Effector memory CD4-positive, alpha-beta T cell (primary cell): ENCODE results near the gene LRRC32.
A peak's percentile ranks its signal among the peaks of the same experiment; 100 is the strongest.

Experiments used
- DNase-seq, 3 donors: peaks; one replicate each; pipeline ENCODE4 v3.0.0-alpha.2; 2020
- H3K27ac ChIP-seq: 2 replicates; pipeline ENCODE4 v1.7.0; 2013; ENCODE audit warnings: mild to moderate bottlenecking, low read length, moderate library complexity; ENCODE audit not compliant: insufficient read depth, poor library complexity, severe bottlenecking
- H3K27me3 ChIP-seq: replicated peaks from 2 replicates; pipeline ENCODE4 v1.7.0; 2013; ENCODE audit warnings: mild to moderate bottlenecking, low read length; ENCODE audit not compliant: insufficient read depth, control insufficient read depth, poor library complexity, severe bottlenecking
- H3K36me3 ChIP-seq: 2 replicates; pipeline ENCODE4 v1.7.0; 2013; ENCODE audit warnings: mild to moderate bottlenecking, low read length, moderate library complexity; ENCODE audit not compliant: control insufficient read depth, insufficient read depth
- H3K4me1 ChIP-seq: 2 replicates; pipeline ENCODE4 v1.7.0; 2013; ENCODE audit warnings: low read length, mild to moderate bottlenecking; ENCODE audit not compliant: control insufficient read depth, insufficient read depth, poor library complexity, severe bottlenecking
- H3K4me3 ChIP-seq: 2 replicates; pipeline ENCODE4 v1.7.0; 2013; ENCODE audit warnings: low read length, low read depth, mild to moderate bottlenecking; ENCODE audit not compliant: insufficient read depth, poor library complexity, severe bottlenecking
- H3K9me3 ChIP-seq: 2 replicates; pipeline ENCODE4 v1.7.0; 2013; ENCODE audit warnings: mild to moderate bottlenecking, low read length, moderate library complexity; ENCODE audit not compliant: control insufficient read depth

Gene LRRC32

DNA sequence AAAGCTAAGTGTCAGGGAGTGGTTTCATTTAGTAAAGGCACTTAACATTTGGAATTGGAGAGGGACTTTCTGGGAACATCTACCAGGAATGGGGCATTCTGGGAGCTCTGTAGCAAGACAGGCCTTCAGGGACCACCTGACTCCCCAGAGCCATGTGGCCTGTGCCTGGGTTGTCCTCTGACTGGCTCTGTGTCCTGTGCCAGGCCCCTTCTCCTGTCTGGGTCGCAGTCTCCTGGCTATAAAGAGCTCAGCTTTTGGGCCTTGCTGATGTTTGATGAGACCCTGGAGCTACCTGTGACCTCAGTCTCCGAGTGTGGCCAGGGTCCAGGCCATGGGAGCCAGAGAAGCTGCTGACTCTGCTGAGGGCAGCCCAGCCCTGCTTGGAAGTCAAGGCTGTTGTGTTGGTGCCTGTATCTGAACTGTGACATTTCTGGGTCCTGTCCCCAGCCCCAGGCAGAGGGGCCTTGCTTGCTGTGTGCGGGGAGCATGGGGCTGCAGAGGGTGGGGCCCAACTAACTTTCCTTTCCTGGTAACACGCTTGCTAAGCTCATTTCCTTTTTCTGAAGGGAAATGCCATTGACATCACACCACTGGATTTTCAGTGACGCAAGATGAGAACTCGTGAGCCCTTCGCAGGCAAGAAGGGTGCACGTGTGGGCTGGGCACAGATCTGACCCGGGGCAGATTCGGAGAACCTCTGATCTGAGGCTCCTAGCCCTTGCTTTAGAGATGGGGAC is 41.3 kb downstream of the LRRC32 start:
- Histone ChIP-seq H3K9me3 (no peaks in the 10 kb centered on the region), H3K36me3 (no peaks in the 10 kb centered on the region), H3K4me1 (no peaks in the 10 kb centered on the region), H3K27ac (no peak overlapping the region), H3K4me3 (no peak overlapping the region), H3K27me3 (no peaks in the 10 kb centered on the region)
- peak in 1 of 3 donors; percentile 8 for DNase-seq

DNA sequence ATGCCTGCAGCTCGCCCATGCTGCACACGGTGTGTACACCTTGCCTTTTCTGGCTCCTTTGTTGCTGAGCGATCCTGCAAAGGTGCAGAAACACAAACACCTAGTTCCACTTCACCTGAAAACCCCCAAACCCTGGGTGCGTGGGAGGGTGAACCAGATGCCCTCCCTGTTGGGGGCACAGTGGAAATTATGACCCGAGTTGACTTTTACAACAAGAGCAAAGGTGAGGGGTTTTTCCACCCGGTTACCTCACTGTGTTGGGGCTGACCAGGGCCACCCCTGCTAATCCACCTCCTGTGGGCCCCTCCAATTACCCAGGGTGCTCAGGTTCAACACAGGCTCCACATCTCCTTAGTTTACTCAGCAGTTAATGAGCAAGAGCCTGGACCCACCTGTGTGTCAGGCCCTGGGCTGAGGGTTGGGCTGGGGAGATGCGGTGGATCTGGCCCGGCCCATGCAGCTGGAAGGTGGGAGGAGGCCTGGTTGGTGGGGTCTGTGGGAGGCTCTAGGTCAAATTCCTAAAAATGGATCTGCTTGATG is 42.1 kb downstream of the LRRC32 start:
- H3K4me3 ChIP-seq = no peak overlapping the region
- DNase-seq = no peak
- no peaks in the 10 kb centered on the region for H3K36me3 ChIP-seq
- no peaks in the 10 kb centered on the region for H3K9me3 ChIP-seq
- no peak overlapping the region for H3K27ac ChIP-seq
- no peaks in the 10 kb centered on the region for H3K4me1 ChIP-seq
- no peaks in the 10 kb centered on the region for H3K27me3 ChIP-seq

DNA sequence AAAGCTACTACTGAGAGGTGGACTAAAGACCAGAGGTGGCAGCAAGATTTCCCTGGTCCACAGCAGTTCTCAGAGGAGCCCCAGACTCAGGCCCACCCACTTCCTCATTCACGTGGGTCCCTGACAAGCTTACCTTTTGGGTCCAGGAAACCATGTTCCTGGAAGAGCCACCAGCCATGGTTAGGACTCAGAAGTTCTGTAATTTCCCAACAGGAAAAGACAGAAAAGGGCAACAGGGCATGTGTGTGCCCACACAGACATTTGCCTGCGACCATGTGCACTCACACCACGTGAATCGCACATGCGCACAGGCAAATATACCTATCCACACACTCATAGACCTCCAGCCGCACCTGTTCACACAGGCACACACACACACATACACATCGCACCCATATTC is 42.9 kb downstream of the LRRC32 start:
- no peaks in the 10 kb centered on the region for H3K4me1 ChIP-seq

DNA sequence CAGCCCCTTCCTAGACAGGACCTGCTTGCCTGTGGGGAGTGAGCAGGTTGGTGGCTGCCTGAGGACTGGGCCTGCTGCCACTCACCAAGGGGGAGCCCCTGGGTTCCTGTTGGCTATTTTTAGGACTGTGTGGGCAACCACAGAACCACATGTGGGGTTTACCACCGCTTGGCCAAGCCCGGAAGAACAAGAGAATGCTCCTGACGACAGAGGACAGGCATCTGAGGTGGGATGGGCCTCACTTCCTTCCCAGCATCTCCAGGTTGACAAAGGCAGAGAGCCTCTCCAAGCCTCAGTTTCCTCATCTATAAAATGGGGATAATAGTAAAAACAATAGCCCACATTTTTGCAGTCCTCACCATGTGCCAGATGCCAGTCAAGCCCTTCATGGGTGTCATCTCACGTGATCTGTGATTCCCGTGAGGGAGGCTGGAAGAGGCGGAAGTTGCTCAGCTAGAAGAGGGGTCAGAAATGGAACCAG is 43.6 kb downstream of the LRRC32 start:
- H3K4me3 ChIP-seq = no peak overlapping the region
- H3K36me3 ChIP-seq = no peaks in the 10 kb centered on the region
- DNase-seq = peak in 1 of 3 donors; percentile 9
- H3K4me1 ChIP-seq = no peaks in the 10 kb centered on the region
- H3K27ac ChIP-seq = no peak overlapping the region
- no peaks in the 10 kb centered on the region for H3K27me3 ChIP-seq
- H3K9me3 ChIP-seq = no peaks in the 10 kb centered on the region

More for the DNA sequence above, 42.9 kb downstream of the LRRC32 start:
- H3K9me3 ChIP-seq = no peaks in the 10 kb centered on the region
- no peak overlapping the region for H3K4me3 ChIP-seq
- no peak for DNase-seq
- no peaks in the 10 kb centered on the region for H3K27me3 ChIP-seq
- no peaks in the 10 kb centered on the region for H3K36me3 ChIP-seq
- no peak overlapping the region for H3K27ac ChIP-seq

DNA sequence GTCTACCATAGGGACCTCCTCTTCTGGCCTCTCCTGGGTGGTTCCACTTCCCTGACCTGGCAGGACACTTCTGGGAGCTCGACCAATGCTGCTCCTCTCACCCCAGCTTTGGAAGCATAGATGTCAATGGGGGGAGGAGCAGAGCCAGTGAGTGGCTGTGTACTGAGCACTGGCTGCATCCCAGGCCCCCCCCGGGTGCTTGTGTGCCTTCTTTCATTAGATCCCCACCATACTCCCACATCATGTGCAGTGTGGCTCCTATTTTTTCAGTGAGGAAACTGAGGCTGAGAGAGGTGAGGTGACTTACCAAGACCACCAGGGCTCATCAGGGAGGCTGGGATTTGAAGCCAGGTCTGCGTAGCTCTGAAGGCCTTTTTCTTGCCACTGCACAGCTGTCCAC is 44.3 kb downstream of the LRRC32 start:
- Histone ChIP-seq H3K27me3 (no peaks in the 10 kb centered on the region), H3K27ac (no peak overlapping the region), H3K4me1 (no peaks in the 10 kb centered on the region), H3K36me3 (no peaks in the 10 kb centered on the region), H3K4me3 (no peak overlapping the region), H3K9me3 (no peaks in the 10 kb centered on the region)
- no peak for DNase-seq

DNA sequence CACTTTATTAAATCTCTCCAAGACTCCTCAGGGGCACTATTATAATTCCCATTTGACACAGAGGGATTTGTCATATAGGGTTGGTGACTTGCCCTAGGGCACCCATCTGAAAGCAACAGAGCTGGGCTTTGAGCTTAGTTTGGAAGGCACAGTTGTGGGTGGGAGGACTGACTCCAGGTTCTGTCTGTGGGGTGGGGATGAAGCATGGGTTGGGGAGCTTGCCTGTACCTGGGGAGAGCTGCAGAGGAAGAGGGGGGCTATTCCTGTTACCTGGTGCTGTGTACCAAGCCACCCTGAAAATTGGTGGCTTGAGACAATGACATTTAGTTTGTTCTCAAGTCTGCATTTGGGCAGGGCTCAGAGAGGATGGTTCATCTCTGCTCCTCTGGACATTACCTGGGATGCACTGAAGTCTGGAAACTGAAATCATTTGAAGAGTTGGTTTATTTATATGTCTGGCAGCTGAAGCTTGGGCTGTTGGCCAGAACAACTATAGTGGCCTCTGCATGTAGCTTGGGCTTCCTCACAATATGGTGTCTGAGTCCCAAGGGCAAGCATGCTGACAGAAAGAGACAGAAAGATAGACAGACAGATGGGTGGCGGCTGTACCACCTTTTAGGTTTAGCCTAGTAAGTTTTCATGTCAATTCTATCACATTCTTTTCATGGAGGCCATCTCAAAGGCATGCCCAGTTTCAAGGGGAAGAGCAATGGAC is 44.9 kb downstream of the LRRC32 start:
- no peak for DNase-seq
- Histone ChIP-seq H3K36me3 (no peaks in the 10 kb centered on the region), H3K27ac (no peak overlapping the region), H3K27me3 (no peaks in the 10 kb centered on the region), H3K4me3 (no peak overlapping the region), H3K9me3 (no peaks in the 10 kb centered on the region), H3K4me1 (no peaks in the 10 kb centered on the region)

DNA sequence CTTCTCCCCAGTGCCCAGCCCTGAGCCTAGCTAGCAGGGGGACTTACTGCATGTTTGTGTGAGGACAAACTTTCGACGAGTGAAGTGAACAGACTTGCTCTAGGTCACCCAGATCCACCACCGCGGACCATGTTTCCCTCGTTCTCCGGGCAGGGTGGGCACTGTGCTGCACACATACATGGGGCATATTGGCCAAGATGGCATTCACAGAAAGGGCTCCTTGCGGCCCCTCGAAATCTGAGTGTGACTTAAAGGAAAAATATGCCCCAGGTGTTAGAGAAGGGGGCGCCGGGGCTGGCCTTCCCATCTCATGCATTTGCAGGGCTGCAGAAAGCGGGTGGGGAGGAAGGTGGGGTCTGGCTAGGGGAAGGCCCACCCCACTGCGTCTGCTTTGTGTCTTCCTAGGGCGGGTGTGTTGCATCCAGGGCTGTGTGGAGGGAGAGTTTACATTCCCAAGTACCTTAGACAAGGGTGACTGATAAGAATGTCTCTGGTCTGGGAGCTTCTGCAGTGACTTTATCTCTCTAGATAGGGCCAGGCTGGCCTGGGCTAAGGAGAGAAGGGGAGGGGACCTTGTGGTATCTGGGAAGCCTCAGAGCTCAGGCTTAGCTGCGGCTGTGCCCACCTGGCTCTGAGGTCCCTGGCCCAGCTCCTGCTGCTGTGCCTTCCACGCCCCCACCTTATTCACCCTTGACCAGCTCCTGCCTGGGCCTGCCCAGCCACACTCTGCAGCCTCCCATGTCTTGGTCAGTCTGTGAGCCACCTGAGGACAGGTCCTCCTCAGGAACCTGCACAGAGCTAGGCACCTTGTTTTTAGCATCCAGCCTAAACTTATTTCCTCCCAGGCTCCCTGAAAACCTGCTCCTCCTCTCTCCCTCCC is 45.8 kb downstream of the LRRC32 start:
- Histone ChIP-seq H3K36me3 (no peaks in the 10 kb centered on the region), H3K9me3 (no peaks in the 10 kb centered on the region), H3K27ac (no peak overlapping the region), H3K27me3 (no peaks in the 10 kb centered on the region), H3K4me1 (no peaks in the 10 kb centered on the region), H3K4me3 (no peak overlapping the region)
- no peak for DNase-seq

DNA sequence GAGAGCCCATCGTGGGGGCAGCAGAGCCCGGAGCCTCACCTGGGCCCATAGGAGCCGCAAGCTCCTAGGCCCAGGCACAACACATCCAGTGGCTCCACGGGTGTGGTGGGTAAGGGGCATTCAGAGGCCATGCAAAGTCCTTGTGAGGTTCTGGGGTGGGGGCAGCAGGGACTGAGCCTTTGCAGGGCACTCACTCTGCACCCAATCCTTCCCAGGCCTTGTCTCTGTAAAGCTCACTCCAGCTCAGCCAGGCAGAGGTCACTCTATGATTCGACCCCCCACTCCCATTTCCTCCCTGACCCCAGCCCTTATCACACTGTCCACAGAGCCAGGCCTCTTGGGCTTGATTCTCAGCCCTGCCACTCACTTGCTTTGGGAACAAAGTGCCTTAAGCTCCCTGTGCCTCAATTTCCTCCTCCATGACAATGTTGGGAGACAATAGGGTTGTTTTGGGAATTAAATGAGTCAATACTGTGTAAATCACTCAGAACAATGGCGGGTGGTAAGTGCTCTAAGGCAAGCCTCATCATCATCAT is 46.6 kb downstream of the LRRC32 start:
- Histone ChIP-seq H3K27ac (no peak overlapping the region), H3K27me3 (no peaks in the 10 kb centered on the region), H3K4me3 (no peak overlapping the region), H3K36me3 (no peaks in the 10 kb centered on the region), H3K4me1 (no peaks in the 10 kb centered on the region), H3K9me3 (no peaks in the 10 kb centered on the region)
- DNase-seq = no peak

DNA sequence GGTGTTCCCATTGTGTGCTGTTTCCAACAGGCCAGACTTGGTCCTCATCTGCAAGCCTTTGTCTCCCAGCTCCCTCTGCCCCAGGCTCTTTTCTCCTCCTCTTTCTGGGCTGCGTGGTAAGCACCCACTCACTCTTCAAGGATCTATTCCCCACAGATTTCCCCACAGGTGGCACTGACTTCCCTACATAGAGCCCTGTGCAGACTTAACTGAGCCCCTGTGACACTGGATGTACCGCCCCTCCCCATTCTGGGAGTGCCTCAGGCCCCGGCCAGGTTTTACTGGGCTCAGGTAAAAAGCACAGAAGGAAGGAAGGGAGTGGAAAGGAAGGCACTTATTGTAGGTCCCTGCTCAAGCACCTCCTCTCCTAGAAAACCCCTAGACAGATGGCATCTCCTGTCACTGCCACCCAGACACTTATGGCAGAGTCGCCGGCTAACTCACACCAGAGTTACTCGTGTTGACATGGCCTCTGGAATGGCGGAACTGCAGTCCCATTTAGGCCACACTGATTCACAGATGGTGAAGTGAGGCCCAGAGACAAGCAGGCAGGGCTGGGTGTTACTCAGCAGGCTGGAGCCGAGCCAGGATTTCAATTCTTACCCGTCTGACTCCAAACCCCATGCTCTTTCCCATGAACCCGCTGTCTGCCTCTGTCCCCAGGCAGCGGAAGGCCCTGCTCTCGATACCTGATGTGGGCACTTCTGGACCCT is 47.2 kb downstream of the LRRC32 start:
- no peaks in the 10 kb centered on the region for H3K4me1 ChIP-seq
- H3K4me3 ChIP-seq = no peak overlapping the region
- no peak overlapping the region for H3K27ac ChIP-seq
- no peaks in the 10 kb centered on the region for H3K27me3 ChIP-seq
- no peak for DNase-seq
- no peaks in the 10 kb centered on the region for H3K36me3 ChIP-seq
- no peaks in the 10 kb centered on the region for H3K9me3 ChIP-seq
